Epidermal melanocyte (primary cell): ENCODE data around the gene MTIF2.
"Not testable (repeated sequence)": the region's sequence is repeated elsewhere in the genome, so short reads cannot be mapped to it uniquely, and the experiment has no call there.

Experiments
- DNase-seq: peaks from one replicate; pipeline ENCODE4 v3.0.0; 2011; ENCODE audit warnings: low spot score; ENCODE audit not compliant: insufficient read length

The MTIF2 gene

DNA sequence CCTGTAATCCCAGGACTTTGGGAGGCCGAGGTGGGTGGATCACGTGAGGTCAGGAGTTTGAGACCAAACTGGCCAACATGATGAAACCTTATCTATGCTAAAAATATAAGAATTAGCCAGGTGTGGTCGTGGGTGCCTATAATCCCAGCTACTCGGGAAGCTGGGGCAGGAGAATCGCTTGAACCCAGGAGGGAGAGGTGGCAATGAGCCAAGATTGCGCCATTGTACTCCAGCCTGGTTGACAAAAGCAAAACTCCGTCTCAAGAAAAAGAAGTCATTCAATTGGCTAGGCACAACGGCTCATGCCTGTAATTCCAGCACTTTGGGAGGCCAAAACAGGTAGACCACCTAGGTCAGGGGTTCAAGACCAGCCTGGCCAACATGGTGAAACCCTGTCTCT lies 27.4 kb downstream of the MTIF2 start:
- DNase-seq, result not testable (repeated sequence)

- no peak for DNase-seq
Measured at GRCh38 chr2:55239656-55240222, 29.3 kb downstream of the MTIF2 start.

DNA sequence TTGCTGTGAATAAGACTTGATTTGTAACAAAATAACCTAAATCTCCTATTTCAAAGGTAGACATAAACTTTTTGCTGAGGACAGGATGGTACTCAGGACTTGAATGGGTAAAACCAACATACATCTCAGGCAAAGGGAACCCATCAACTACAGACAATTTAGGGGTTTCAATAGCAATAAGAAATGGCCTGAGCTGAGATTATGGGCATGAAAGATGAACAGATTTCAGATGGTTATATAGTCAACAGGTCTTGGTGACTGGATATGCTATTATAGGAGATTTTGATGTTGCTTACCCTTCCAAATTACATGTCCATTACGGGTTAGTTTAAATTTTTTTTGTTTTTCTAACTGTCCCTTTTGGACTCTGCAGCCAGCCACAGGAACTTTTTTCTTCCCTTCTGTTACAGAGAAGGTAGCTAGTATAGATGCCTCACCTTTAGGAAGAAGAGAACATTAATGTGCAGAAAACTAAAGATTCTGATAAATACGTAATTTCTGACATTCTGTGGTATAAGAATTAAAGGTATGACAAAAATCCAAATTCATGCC lies 32.0 kb downstream of the MTIF2 start:
- no peak for DNase-seq

- no peak for DNase-seq
Measured at GRCh38 chr2:55235724-55236538, 33.1 kb downstream of the MTIF2 start.

- no peak for DNase-seq
Measured at GRCh38 chr2:55233658-55233940, 35.4 kb downstream of the MTIF2 start.

DNA sequence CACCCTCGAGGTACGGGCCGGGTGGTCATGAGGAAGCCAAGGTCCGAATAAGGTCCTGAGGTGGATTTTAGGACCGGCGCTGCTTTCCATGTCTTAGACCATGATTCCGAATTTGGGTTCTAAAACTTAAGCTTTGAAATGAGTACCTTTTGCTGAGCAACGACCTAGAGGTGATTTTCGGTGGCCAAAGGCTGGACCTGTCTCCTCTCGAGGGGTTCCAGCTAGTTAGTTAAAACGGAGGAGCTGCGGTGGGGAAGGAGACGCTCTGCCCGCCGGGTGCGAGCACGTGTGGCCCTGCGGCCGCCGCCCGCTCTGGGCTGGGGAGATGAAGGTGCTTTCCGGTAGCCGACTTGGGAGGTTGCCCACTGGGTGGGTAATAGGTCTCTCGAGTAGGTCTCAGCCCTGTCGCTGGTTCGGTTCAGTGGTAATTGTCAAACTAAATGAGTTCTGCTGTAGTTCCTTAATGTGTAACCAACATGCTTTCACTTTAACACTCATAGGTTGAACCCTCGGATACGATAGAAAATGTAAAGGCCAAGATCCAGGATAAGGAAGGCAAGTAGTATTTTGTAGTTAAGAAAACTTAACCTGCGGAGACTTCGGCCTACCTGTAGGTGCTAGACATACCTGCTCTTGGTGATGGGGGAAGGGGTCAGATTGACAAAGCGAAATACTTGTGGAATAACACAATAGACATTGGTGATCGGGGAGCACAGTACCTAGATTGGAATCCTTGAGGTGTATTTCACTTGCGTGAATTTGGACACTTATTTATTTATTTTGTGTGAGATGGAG lies 36.0 kb downstream of the MTIF2 start:
- no peak for DNase-seq

- peak; percentile 74 for DNase-seq
Measured at GRCh38 chr2:55232084-55232862, 36.8 kb downstream of the MTIF2 start, which contains the start of the genes CLHC1 and RPS27A. Gene CLHC1, minus strand, starts transcription at chr2:55232293. Its CDS starts 9,882 bp downstream, at chr2:55222411. Gene RPS27A, plus strand, starts transcription at chr2:55232688. Its CDS starts 137 bp downstream, at chr2:55232825.

DNA sequence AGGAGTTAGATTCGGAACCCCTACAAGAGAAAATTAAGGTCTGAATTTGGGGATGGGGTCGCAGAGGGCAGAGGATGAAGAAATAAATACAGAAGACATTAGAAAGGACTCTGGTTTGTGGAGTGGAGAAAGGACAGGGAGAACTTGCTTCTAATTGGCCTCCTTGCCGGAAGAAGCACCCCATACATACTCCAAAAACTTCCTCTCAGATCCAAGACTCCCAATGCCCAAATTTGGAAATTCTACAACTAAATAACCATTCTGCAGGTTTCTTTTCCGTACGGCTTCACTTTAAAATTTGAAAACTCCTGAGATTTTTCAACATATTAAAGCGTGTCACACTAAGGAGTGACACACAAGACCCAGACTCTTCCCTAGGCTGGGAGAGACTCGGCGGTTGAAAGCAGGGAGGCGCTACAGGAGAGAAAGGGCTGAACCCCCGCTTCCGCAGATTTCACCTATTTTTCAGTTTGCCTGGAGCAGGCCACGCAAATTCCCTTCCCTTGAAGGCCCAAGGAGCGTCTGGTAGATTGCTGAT lies 37.4 kb downstream of the MTIF2 start:
- no peak for DNase-seq

- DNase-seq, result no peak
Measured at GRCh38 chr2:55230551-55230950, 38.5 kb downstream of the MTIF2 start.

DNA sequence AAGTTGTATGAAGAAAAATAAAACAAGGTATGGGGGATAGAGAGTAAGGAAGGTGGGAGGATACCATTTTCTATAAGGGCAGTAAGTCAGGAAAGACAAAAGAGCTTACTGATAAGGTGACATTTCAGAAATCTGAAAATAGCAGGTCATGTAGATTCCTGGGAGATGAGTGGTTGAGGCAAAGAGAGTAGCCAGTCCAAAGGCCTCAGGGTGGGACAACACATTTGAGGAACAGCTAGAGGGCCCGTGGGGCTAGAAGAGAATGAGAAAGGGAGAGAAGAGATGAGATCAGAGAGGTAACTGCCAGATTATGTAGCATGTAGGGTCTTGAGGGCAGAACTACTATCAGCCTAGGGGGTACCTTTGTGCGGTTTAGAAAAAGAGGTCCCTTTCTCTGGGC lies 39.8 kb downstream of the MTIF2 start:
- no peak for DNase-seq

DNA sequence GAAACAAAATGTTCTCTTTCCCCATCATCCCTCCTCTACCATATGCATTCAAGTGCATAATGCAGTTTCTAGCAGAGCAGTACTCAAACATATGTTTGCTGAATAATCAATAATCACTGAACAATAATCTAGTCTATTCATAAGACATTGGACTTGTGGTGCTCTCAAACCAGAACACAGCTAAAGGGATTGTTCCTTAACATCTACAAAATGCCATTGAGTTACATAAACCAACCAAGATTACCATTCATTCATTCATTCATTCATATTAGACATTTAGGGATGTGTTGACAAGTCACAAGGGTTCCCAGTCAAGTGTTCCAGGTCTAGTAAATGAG lies 40.8 kb downstream of the MTIF2 start:
- no peak for DNase-seq

GRCh38 chr2:55227437-55228225 lies 41.4 kb downstream of the MTIF2 start:
- not testable (repeated sequence) for DNase-seq

- no peak for DNase-seq
Measured at GRCh38 chr2:55225481-55226020, 43.5 kb downstream of the MTIF2 start.

GRCh38 chr2:55224761-55225261 lies 44.2 kb downstream of the MTIF2 start:
- no peak for DNase-seq

GRCh38 chr2:55223958-55224760 lies 44.9 kb downstream of the MTIF2 start:
- DNase-seq, result no peak

DNA sequence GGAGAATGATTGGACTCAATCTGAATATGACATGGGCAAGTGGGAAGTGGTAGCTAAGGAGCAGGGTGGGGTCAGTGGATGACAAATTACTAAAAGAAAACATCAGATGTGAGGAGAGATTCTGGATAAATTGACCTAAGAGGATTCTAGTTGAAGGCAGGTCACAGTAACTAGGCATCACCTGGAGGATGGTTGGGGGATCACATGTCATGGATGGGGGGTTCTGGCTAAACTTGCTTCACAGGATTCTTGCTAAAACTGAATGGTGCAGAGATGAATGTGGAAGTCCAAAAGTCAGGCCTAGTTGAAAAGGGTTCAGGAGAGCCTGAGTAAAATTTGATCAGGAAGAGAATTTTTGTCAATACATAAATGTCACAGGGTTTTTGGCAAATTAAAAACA lies 55.2 kb downstream of the MTIF2 start:
- DNase-seq, result no peak

DNA sequence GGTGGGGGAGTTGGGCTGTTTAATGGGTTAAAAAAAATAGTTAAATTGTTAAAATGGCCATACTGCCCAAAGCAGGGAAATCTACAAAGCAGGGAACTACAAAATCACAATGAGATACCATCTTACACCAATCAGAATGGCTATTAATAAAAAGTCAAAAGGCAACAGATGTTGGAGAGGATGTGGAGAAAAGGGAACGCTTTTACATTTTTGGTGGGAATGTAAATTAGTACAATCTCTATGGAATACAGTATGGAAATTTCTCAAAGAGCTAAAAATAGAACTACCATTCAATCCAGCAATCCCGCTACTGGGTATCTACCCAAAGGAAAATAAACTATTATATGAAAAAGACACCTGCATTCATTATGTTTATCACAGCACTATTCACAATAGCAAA lies 64.1 kb downstream of the MTIF2 start:
- no peak for DNase-seq

DNA sequence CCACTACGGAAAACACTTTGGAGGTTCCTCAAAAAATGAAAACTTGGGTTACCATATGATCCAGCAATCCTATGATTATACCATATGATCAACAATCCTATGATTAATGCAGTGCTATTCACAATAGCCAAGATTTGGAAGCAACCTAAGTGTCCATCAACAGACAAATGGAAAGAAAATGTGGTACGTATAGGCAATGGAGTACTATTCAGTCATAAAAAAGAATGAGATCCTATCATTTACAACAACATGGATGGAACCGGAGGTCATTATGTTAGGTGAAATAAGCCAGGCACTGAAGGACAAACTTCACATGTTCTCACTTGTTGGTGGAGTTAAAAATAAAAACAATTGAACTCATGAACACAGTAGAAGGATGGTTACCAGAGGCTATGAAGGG lies 64.5 kb downstream of the MTIF2 start:
- no peak for DNase-seq

DNA sequence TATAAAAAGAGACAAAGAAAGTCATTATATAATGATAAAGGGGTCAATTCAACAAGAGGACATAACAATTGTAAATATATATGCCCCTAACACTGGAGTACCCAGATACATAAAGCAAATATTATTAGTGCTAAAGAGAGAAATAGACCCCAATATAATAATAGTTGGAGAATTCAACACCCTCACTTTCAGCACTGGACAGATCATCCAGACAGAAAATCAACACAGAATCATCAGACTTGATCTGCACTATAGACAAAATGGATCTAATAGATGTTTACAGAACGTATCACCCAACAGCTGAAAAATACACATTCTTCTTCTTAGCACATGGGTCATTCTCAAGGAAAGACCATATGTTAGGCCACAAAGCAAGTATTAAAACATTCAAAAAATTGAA lies 68.6 kb downstream of the MTIF2 start:
- DNase-seq, result no peak
